ENCODE measurements around the gene PRKCA.

The PRKCA gene

DNA sequence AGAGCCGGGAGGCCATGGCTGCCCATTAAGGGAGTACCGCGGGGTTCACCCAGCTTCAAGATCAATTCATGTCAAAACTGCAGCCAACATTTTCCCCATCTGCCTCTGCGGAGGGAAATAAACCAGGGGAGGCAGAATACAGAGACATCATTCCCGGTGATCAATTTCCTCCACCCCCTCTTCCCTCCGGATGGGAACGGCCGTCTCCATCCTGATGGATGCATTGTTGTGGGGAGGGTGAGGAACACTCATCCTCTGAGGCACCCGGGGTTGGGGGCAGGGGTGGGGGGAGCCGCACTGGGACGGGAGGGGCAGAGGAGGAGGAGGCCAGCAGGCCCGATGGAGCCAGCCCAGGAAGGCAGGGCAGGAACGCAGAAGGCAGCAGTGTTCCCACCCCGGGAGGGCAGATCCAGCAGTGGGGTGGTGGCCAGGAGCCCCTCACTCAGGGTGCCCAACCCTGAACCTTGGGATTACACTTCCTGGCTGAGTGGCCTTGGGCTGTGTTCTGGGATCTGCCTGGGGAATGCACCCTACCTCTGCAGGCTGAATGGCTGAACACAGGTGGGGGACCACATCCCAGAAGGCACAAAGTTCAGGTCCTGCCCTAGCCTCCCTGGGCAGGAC lies 546.7 kb downstream of the PRKCA start:
- Histone ChIP-seq H3K27ac (ENCODE audit: poor library complexity, severe bottlenecking) (no peak overlapping the region), H3K27me3 (ENCODE audit: insufficient read depth, poor library complexity, severe bottlenecking) (no peaks in the 10 kb centered on the region), H3K4me3 (ENCODE audit: severe bottlenecking) (no peak overlapping the region), H3K36me3 (ENCODE audit: low read depth) (no peaks in the 10 kb centered on the region), H3K4me1 (ENCODE audit: insufficient read depth, poor library complexity, severe bottlenecking) (no peaks in the 10 kb centered on the region), H3K9me3 (ENCODE audit: severe bottlenecking) (no peaks in the 10 kb centered on the region)
- TF ChIP-seq, protein P1, sequence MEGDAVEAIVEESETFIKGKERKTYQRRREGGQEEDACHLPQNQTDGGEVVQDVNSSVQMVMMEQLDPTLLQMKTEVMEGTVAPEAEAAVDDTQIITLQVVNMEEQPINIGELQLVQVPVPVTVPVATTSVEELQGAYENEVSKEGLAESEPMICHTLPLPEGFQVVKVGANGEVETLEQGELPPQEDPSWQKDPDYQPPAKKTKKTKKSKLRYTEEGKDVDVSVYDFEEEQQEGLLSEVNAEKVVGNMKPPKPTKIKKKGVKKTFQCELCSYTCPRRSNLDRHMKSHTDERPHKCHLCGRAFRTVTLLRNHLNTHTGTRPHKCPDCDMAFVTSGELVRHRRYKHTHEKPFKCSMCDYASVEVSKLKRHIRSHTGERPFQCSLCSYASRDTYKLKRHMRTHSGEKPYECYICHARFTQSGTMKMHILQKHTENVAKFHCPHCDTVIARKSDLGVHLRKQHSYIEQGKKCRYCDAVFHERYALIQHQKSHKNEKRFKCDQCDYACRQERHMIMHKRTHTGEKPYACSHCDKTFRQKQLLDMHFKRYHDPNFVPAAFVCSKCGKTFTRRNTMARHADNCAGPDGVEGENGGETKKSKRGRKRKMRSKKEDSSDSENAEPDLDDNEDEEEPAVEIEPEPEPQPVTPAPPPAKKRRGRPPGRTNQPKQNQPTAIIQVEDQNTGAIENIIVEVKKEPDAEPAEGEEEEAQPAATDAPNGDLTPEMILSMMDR (IDR thresholded peaks at IDR 0.05; ENCODE audit: poor library complexity, severe bottlenecking) = no peak
- ATAC-seq (ENCODE audit: low read depth) (no peak), DNase-seq (ENCODE audit: low spot score) (no peak)

DNA sequence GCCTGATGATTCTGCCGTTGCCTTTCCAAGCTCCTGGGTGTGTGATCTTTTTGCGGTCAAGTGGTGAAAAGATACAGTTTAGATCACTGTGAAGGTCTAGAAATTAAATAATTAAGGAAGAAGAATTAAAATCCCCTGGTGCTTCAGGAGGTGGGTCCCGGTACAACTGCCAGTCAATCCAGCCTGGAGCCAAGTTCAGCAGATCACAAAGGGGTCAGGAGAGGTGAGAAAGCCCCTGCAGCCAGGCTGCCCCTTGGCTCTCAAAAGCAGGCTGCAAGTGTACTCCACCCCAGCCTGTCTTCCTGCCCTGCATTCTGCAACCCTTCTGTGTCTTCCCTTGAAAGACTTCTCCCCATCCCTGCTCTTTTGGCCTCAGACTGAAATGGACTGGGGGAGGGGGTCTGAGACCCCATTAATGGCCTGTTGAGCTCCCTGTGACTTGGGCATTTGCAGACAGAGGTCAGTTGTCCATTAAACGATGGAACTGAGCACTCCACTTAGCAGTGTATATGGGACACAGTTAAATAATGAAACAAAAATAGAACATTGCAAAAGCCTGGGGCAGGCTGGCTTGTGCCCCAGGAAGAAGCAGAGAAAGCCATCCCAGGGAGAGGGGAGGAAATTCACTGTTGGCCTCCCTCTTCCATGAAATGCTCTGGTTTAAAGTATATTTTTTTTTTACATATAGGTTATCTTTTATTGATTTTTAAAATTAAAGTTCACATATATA lies 547.6 kb downstream of the PRKCA start:
- no peak overlapping the region for H3K27ac ChIP-seq (ENCODE audit: poor library complexity, severe bottlenecking)
- TF ChIP-seq, protein P1 (IDR thresholded peaks at IDR 0.05; ENCODE audit: poor library complexity, severe bottlenecking) = no peak
- H3K4me1 ChIP-seq (ENCODE audit: insufficient read depth, poor library complexity, severe bottlenecking) = no peaks in the 10 kb centered on the region
- no peaks in the 10 kb centered on the region for H3K9me3 ChIP-seq (ENCODE audit: severe bottlenecking)
- DNase-seq (ENCODE audit: low spot score) (no peak), ATAC-seq (ENCODE audit: low read depth) (no peak)
- H3K27me3 ChIP-seq (ENCODE audit: insufficient read depth, poor library complexity, severe bottlenecking) = no peaks in the 10 kb centered on the region
- H3K4me3 ChIP-seq (ENCODE audit: severe bottlenecking) = no peak overlapping the region
- H3K36me3 ChIP-seq (ENCODE audit: low read depth) = no peaks in the 10 kb centered on the region

DNA sequence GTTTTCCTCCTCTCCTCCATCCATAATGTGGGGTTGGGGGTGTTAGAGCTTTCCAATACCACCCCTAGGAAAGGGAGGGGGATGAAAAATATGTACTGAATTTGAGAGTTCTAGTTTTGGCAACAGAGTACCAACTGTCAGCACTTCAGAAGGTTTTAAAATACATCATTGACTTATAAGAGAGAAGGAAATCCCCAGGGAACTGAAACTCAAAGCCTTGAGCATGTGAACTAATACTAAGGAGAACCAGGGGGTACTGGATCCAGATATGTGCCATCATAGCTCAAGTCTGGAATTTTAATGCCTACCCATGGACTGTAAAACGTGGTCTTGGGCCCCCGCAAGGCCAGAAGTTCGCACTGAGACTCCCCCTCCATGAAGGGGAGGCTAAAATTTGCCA lies 548.3 kb downstream of the PRKCA start:
- ATAC-seq (ENCODE audit: low read depth) (no peak), DNase-seq (ENCODE audit: low spot score) (no peak)
- no peaks in the 10 kb centered on the region for H3K27me3 ChIP-seq (ENCODE audit: insufficient read depth, poor library complexity, severe bottlenecking)
- H3K36me3 ChIP-seq (ENCODE audit: low read depth) = no peaks in the 10 kb centered on the region
- H3K4me1 ChIP-seq (ENCODE audit: insufficient read depth, poor library complexity, severe bottlenecking) = no peaks in the 10 kb centered on the region
- H3K27ac ChIP-seq (ENCODE audit: poor library complexity, severe bottlenecking) = no peak overlapping the region
- TF ChIP-seq, protein P1 (IDR thresholded peaks at IDR 0.05; ENCODE audit: poor library complexity, severe bottlenecking) = no peak
- H3K9me3 ChIP-seq (ENCODE audit: severe bottlenecking) = no peaks in the 10 kb centered on the region
- H3K4me3 ChIP-seq (ENCODE audit: severe bottlenecking) = no peak overlapping the region

DNA sequence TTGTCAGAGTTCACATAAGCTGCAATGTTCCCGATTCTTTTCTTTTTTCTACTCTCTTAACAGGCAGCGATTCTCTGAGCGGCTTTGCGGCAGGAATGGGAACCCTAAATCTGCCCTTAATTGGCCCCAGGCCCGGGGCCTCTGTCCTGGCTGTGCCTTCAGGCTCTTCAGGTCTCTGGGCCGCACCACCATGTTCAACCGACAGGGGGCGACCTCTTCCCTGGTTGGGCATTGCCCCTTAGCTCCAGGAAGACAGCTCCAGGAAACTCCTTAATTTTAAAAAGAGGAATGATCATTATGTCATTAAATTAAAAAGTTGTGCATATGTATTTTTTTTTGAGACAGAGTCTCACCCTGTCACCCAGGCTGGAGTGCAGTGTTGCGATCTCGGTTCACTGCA lies 552.8 kb downstream of the PRKCA start:
- no peak overlapping the region for H3K4me3 ChIP-seq (ENCODE audit: severe bottlenecking)
- no peaks in the 10 kb centered on the region for H3K4me1 ChIP-seq (ENCODE audit: insufficient read depth, poor library complexity, severe bottlenecking)
- H3K27ac ChIP-seq (ENCODE audit: poor library complexity, severe bottlenecking) = no peak overlapping the region
- H3K9me3 ChIP-seq (ENCODE audit: severe bottlenecking) = no peaks in the 10 kb centered on the region
- ATAC-seq (ENCODE audit: low read depth) = no peak
- no peaks in the 10 kb centered on the region for H3K36me3 ChIP-seq (ENCODE audit: low read depth)
- TF ChIP-seq, protein P1 (IDR thresholded peaks at IDR 0.05; ENCODE audit: poor library complexity, severe bottlenecking) = peak; percentile 27
- H3K27me3 ChIP-seq (ENCODE audit: insufficient read depth, poor library complexity, severe bottlenecking) = no peaks in the 10 kb centered on the region
- DNase-seq (ENCODE audit: low spot score) = no peak

All from RWPE2 (cell line).